Endothelial cell of umbilical vein (primary cell): ENCODE measurements around the gene TRAF7. TPM values are rescaled to one million over a fixed set of nuclear protein-coding genes. Genes with fewer than 3 reads are reported as not detected.

ENCODE experiments used
- BruUV-seq: library from RNA; stranded (reverse); fragments of 400-500 nt; replicated peaks from 2 replicates; lab custom pipeline; 2021; lab: Mats Ljungman, UMichigan
- CTCF ChIA-PET: fragments of 300-600, 350-600 bp; sonication (Branson Sonifier 250); formaldehyde crosslinking; loops from one replicate; lab custom pipeline; 2021; ENCODE audit warnings: antibody characterized with exemption, inconsistent platforms; lab: Charles Lee
- POLR2A ChIA-PET: fragments of 300-600, 350-600 bp; sonication (Branson Sonifier 250); formaldehyde crosslinking; loops from one replicate; lab custom pipeline; 2021; ENCODE audit warnings: antibody characterized with exemption, inconsistent platforms; lab: Charles Lee
- DNase-seq: peaks from one replicate; pipeline ENCODE4 v3.0.0-alpha.2; 2011; ENCODE audit warnings: low read depth, low spot score
- FAIRE-seq: peaks from 2 replicates; lab custom pipeline; 2011; peaks lifted over from hg19 to GRCh38; lab: Jason Lieb, UNC
- H2AFZ ChIP-seq: 2 replicates; pipeline ENCODE4 v1.6.0; 2012; ENCODE audit warnings: low read depth, low read length, control low read depth, inconsistent platforms
- H3K27ac ChIP-seq: 2 replicates; pipeline ENCODE4 v1.5.1; 2011; ENCODE audit warnings: low read depth, mild to moderate bottlenecking, control low read depth, low read length, moderate library complexity; ENCODE audit not compliant: insufficient read depth
- H3K27me3 ChIP-seq, 2 experiments: 2 replicates each; pipeline versions ENCODE4 v1.6.0 to v1.6.1; 2011; ENCODE audit warnings: low read length in 2 of 2, mixed read lengths in 1 of 2; ENCODE audit not compliant: control insufficient read depth in 2 of 2, insufficient read depth in 2 of 2
- H3K36me3 ChIP-seq, 2 experiments: 2 replicates in 1 of 2; 3 replicates in 1 of 2; pipeline ENCODE4 v1.5.1; 2011; ENCODE audit warnings: low read length in 2 of 2, mild to moderate bottlenecking in 1 of 2, moderate library complexity in 1 of 2; ENCODE audit not compliant: control insufficient read depth in 2 of 2, insufficient read depth in 2 of 2; ENCODE audit errors: extremely low read depth in 1 of 2
- H3K4me1 ChIP-seq: 3 replicates; pipeline ENCODE4 v1.5.1; 2011; ENCODE audit warnings: mild to moderate bottlenecking, low read length; ENCODE audit not compliant: control insufficient read depth, insufficient read depth; ENCODE audit errors: extremely low read depth
- H3K4me2 ChIP-seq: 2 replicates; pipeline ENCODE4 v1.6.1; 2011; ENCODE audit warnings: low read length, control low read depth, mixed read lengths; ENCODE audit not compliant: insufficient read depth
- H3K4me3 ChIP-seq, 3 experiments: fragments of 200-600 bp in 1 of 3; sonication (generic), shearing (Covaris generic) in 1 of 3; replicated peaks in 1 of 3; 2 replicates each; pipeline ENCODE4 v1.5.1; 2011 to 2016; ENCODE audit warnings: control low read depth in 3 of 3, low read length in 3 of 3, mild to moderate bottlenecking in 2 of 3, inconsistent platforms in 1 of 3, low read depth in 1 of 3, moderate library complexity in 1 of 3; ENCODE audit not compliant: insufficient read depth in 1 of 3
- H3K79me2 ChIP-seq: 2 replicates; pipeline ENCODE4 v1.6.0; 2012; ENCODE audit warnings: low read length, inconsistent platforms; ENCODE audit not compliant: control insufficient read depth, insufficient read depth
- H3K9ac ChIP-seq: replicated peaks from 2 replicates; pipeline ENCODE3; 2011; ENCODE audit warnings: low read length, control low read depth; ENCODE audit not compliant: insufficient read depth; ENCODE audit errors: extremely low read depth
- H3K9me1 ChIP-seq: replicated peaks from 3 replicates; pipeline ENCODE4 v1.6.0; 2011; ENCODE audit warnings: mild to moderate bottlenecking, low read length; ENCODE audit not compliant: control insufficient read depth, insufficient read depth; ENCODE audit errors: extremely low read depth
- H3K9me3 ChIP-seq: replicated peaks from 2 replicates; pipeline ENCODE4 v1.5.1; 2012; ENCODE audit warnings: low read length, inconsistent platforms; ENCODE audit not compliant: control insufficient read depth, insufficient read depth
- H4K20me1 ChIP-seq: replicated peaks from 2 replicates; pipeline ENCODE3; 2011; ENCODE audit warnings: mild to moderate bottlenecking, low read length; ENCODE audit not compliant: control insufficient read depth, insufficient read depth; ENCODE audit errors: extremely low read depth
- EZH2 ChIP-seq: IDR thresholded peaks from 2 replicates; pipeline ENCODE4 v1.6.1; 2012; ENCODE audit warnings: borderline replicate concordance, low read depth, mild to moderate bottlenecking, moderate library complexity, low read length, inconsistent platforms; ENCODE audit not compliant: severe bottlenecking
- JUN ChIP-seq: IDR thresholded peaks from 2 replicates; pipeline ENCODE4 v1.6.1; 2011; ENCODE audit warnings: borderline replicate concordance, low read depth; ENCODE audit not compliant: insufficient read length, insufficient read depth
- POLR2A ChIP-seq: IDR thresholded peaks from 2 replicates; pipeline ENCODE4 v1.6.1; 2012; ENCODE audit warnings: low read depth, mild to moderate bottlenecking, control low read depth, low read length
- dilution Hi-C: fragments of 300-500 bp; cut with MboI; formaldehyde crosslinking; loops from one replicate; pipeline ENCODE4 v1.15.0; 2019; ENCODE audit warnings: low sequenced_read_pairs; ENCODE audit not compliant: extremely low pct_ligation_motif_present
- intact Hi-C: fragments of 100-400 bp; cut with micrococcal nuclease; formaldehyde crosslinking; loops from one replicate; pipeline ENCODE4 v1.10.0; 2022
- polyA plus RNA-seq, 4 experiments: library from polyadenylated mRNA; depleted of rRNA in 3 of 4; stranded (reverse) in 3 of 4; unstranded in 1 of 4; fragments of >200 nt; gene quantifications; 2 replicates each; pipeline versions ENCODE4 v1.2.1 to v1.2.3, GENCODE V29; 2011 to 2012; ENCODE audit warnings: missing spikeins in 1 of 4
- total RNA-seq: library from RNA; stranded (reverse); gene quantifications from 2 replicates; pipeline ENCODE4 v1.2.3, GENCODE V29; 2021

Gene TRAF7
- total and polyA plus RNA-seq, 2 donors (not counting 3 experiments of a cell fraction or from before 2014, with no cell fraction given) = 141 to 175 TPM

- peak overlapping the region; percentile 74 for H3K9ac ChIP-seq
- no peak for TF ChIP-seq EZH2
- TF ChIP-seq POLR2A = peak; percentile 11
- DNase-seq = peak; percentile 34
- dilution Hi-C loops = no loop called here
- intact Hi-C loops = loop anchor here (2.0 kb wide), 1 partner anchor 59 kb away; the partner anchor contains the start of gene TRAF7
- peak overlapping the region; percentile 50 for H3K27ac ChIP-seq
- H3K4me2 ChIP-seq = peak overlapping the region; percentile 86
- FAIRE-seq = no peak
- POLR2A ChIA-PET = interaction anchor here (2.2 kb wide), 1 partner anchor 59 kb away, joined by 15 read pairs; the partner anchor contains the start of gene TRAF7
- H2AFZ ChIP-seq = peak overlapping the region; percentile 62
- CTCF ChIA-PET = interaction anchor here (1.0 to 1.3 kb wide), 4 partner anchors 9 to 74 kb away, joined by 3 to 7 read pairs (median 4); partner anchors contain the start of genes ECI1 and MLST8
- H3K27me3 ChIP-seq = no peaks in the 10 kb centered on the region
- no peaks in the 10 kb centered on the region for H4K20me1 ChIP-seq
- peaks cover 25% of the 10 kb centered on the region for H3K79me2 ChIP-seq
- TSS peak; percentile 56 for BruUV-seq
- H3K4me3 ChIP-seq = peak overlapping the region; percentile 74 to 75 (median 74)
- no peaks in the 10 kb centered on the region for H3K9me3 ChIP-seq
- H3K9me1 ChIP-seq = no peaks in the 10 kb centered on the region
- peaks cover 0 to 8% of the 10 kb centered on the region in 2 experiments for H3K36me3 ChIP-seq
- H3K4me1 ChIP-seq = peaks cover 15% of the 10 kb centered on the region
Measured at GRCh38 chr16:2213817-2214718, 58.5 kb downstream of the TRAF7 start.

- Histone ChIP-seq H3K4me1 (peaks cover 15% of the 10 kb centered on the region), H3K4me3 (peak within 1 kb of the TSS; percentile 74 to 89 (median 75)), H2AFZ (peak within 1 kb of the TSS; percentile 63), H3K9ac (peak within 1 kb of the TSS; percentile 87), H3K79me2 (peaks cover 25% of the 10 kb centered on the region), H3K4me2 (peak within 1 kb of the TSS; percentile 86), H3K9me1 (no peaks in the 10 kb centered on the region), H3K9me3 (no peaks in the 10 kb centered on the region), H3K27ac (peak within 1 kb of the TSS; percentile 83), H3K36me3 (peaks cover 0 to 3% of the 10 kb centered on the region in 2 experiments), H4K20me1 (no peaks in the 10 kb centered on the region), H3K27me3 (no peaks in the 10 kb centered on the region)
- ChIA-PET CTCF (interaction anchor here (1.0 to 1.3 kb wide), 4 partner anchors 10 to 74 kb away, joined by 3 to 7 read pairs (median 4); partner anchors contain the start of genes ECI1 and MLST8), POLR2A (interaction anchor here (2.2 kb wide), 1 partner anchor 60 kb away, joined by 15 read pairs; the partner anchor contains the start of gene TRAF7)
- TF ChIP-seq EZH2 (peak; percentile 97), JUN (no peak), POLR2A (no peak)
- no peak for FAIRE-seq
- intact Hi-C loops = loop anchor here (2.0 kb wide), 1 partner anchor 60 kb away; the partner anchor contains the start of gene TRAF7
- no TSS peak for BruUV-seq
- no peak for DNase-seq
- dilution Hi-C loops = no loop called here
Measured at GRCh38 chr16:2214719-2214968, 59.1 kb downstream of the TRAF7 start, which contains the start of gene PGP. TSS of gene PGP (minus strand) at chr16:2214840. CDS start at chr16:2214777, 63 bp downstream.
